Lower lobe of right lung (tissue), 2 donors: ENCODE data around the gene MSGN1. TPM values are rescaled to one million over a fixed set of nuclear protein-coding genes. Genes with fewer than 3 reads are reported as not detected.

Experiments
- ATAC-seq, 2 donors: fragments of 200-7000 bp; cut with Tn5 transposase; one replicate each; pipeline ENCODE4 v1.9.1; 2020 to 2022; ENCODE audit warnings: mild to moderate bottlenecking in 2 of 2, moderate library complexity in 2 of 2
- DNase-seq: peaks from one replicate; pipeline ENCODE4 v3.0.0-alpha.2; 2020
- H3K27ac ChIP-seq: fragments of 200-600 bp; one replicate; pipeline ENCODE4 v1.8.0; 2022
- H3K27me3 ChIP-seq: fragments of 200-600 bp; one replicate; pipeline ENCODE4 v1.8.0; 2022; ENCODE audit warnings: low read depth
- H3K36me3 ChIP-seq: fragments of 200-600 bp; one replicate; pipeline ENCODE4 v1.8.0; 2022; ENCODE audit warnings: mild to moderate bottlenecking
- H3K4me1 ChIP-seq: fragments of 200-600 bp; one replicate; pipeline ENCODE4 v1.8.0; 2022
- H3K4me3 ChIP-seq: fragments of 200-600 bp; one replicate; pipeline ENCODE4 v1.8.0; 2022; ENCODE audit warnings: mild to moderate bottlenecking
- H3K9me3 ChIP-seq: fragments of 200-600 bp; one replicate; pipeline ENCODE4 v1.8.0; 2022
- intact Hi-C: fragments of 100-400 bp; cut with DNase I; formaldehyde crosslinking; loops from one replicate; pipeline ENCODE4 v1.11.0; 2022
- total RNA-seq: library from RNA; stranded (reverse); fragmentation: NEBNext Ultra II Directional; extraction: Animal tissue kit (Norgen Biotek cat#: 25700); gene quantifications from one replicate; pipeline ENCODE4 v1.2.1, GENCODE V29; 2021
- TF ChIP-seq, protein P1 (sequence below): fragments of 200-600 bp; IDR thresholded peaks from one replicate; pipeline ENCODE4 v1.8.0; 2022; ENCODE audit warnings: antibody characterized with exemption, mild to moderate bottlenecking
- donor health status: DM: no; HTN: yes; CAD: no; lungs with severe emphysema.

MSGN1 gene
- total RNA-seq, 1 donor from 2014 or later: not detected

DNA sequence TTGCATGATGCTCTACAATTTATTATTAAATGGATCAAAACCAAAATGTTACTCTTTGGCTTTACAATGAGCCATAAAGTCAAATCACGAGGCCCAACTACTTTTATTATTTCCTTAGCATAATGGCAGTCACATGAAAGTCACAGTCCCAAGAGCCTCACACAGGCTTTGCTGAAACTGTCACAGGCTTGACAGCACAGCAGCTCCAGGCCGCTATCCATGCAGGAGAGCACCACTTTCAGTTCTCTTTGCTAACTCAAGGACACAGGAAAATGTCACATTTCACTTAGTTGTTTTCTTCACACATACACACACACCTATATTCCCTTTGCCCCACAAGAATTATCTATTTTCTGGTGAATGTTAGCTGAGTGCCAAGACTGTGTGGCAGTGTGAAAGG is 11.1 kb upstream of the MSGN1 start:
- ATAC-seq (peak in 1 of 2 donors; percentile 21), DNase-seq (no peak)
- H3K4me3 ChIP-seq: no peak overlapping the region
- H3K4me1 ChIP-seq: peaks cover 4% of the 10 kb centered on the region
- no peak overlapping the region for H3K27ac ChIP-seq
- TF ChIP-seq, protein P1, sequence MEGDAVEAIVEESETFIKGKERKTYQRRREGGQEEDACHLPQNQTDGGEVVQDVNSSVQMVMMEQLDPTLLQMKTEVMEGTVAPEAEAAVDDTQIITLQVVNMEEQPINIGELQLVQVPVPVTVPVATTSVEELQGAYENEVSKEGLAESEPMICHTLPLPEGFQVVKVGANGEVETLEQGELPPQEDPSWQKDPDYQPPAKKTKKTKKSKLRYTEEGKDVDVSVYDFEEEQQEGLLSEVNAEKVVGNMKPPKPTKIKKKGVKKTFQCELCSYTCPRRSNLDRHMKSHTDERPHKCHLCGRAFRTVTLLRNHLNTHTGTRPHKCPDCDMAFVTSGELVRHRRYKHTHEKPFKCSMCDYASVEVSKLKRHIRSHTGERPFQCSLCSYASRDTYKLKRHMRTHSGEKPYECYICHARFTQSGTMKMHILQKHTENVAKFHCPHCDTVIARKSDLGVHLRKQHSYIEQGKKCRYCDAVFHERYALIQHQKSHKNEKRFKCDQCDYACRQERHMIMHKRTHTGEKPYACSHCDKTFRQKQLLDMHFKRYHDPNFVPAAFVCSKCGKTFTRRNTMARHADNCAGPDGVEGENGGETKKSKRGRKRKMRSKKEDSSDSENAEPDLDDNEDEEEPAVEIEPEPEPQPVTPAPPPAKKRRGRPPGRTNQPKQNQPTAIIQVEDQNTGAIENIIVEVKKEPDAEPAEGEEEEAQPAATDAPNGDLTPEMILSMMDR: no peak
- H3K36me3 ChIP-seq: no peaks in the 10 kb centered on the region
- no peaks in the 10 kb centered on the region for H3K27me3 ChIP-seq
- intact Hi-C loops: no loop called here
- H3K9me3 ChIP-seq: no peaks in the 10 kb centered on the region

DNA sequence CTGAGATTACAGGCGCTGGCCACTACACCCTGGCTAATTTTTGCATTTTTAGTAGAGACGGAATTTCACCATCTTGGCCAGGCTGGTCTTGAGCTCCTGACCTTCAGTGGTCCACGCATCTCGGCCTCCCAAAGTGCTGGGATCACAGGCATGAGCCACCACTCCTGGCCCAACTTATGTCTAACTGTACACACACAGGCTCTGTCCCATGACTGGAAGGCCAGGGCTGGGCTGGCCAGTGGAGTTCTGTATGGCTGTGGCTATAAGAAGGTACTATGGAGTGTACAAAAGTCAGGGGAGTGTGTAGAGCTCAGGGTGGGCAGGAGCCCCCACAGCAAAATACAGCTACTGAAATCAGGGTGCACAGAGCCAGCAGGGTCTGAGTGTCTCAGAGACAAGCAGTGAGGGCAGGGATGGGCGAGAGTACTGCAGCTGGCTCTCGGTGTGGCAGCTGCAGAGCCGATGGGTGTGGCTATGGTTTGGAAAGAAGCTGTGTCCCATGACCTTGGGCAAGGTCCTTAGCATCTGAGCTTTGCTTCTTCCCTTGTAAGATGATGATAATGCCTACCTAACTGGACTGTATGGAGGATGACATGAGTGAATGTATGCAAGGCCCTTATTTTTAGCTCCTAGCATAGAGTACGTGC is 10.4 kb upstream of the MSGN1 start:
- no peak for DNase-seq
- no peaks in the 10 kb centered on the region for H3K9me3 ChIP-seq
- no peak overlapping the region for H3K27ac ChIP-seq
- H3K27me3 ChIP-seq: no peaks in the 10 kb centered on the region
- peak in 1 of 2 donors; percentile 30 for ATAC-seq
- H3K4me3 ChIP-seq: no peak overlapping the region
- intact Hi-C loops: no loop called here
- no peaks in the 10 kb centered on the region for H3K36me3 ChIP-seq
- H3K4me1 ChIP-seq: peaks cover 4% of the 10 kb centered on the region
- TF ChIP-seq, protein P1: no peak

DNA sequence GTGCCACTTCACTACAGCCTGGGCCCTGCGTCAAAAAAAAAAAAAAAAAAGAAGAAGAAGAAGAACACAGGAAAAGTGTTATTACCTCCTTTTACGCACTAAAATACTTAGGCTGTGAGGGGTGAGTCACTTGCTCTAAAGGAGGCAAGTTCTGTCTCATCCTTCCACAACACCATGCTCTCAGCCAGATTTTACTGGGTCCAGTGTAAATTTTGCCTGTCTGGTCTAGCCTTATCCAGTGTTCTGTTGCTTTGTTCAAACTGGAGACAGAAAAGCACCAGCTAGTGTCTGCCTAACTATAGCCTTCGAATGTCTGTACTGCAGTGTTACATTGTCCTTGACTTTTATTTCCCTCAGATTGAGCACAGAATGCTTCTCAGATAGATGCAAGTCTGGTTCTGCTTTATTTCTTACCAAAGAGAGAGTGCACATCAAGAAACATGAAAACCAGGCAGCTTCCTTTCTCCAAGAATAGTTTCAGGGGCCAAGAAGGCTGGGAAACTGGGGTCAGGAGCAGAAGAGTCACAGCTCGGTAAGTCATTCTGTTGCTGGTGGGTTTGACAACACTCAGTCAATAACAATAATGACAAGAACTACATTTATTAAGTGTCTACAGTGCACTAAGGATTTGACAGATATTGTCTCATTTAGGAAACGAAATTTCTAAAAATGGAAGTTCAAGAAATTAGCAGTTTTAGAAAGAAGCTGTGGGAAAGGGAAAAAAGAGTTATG is 3.1 kb upstream of the MSGN1 start:
- TF ChIP-seq, protein P1: no peak
- Histone ChIP-seq H3K9me3 (no peaks in the 10 kb centered on the region), H3K27me3 (no peaks in the 10 kb centered on the region), H3K36me3 (no peaks in the 10 kb centered on the region), H3K4me3 (no peak overlapping the region), H3K4me1 (no peaks in the 10 kb centered on the region), H3K27ac (no peak overlapping the region)
- peak in 1 of 2 donors; percentile 47 for ATAC-seq
- intact Hi-C loops: no loop called here
- no peak for DNase-seq

DNA sequence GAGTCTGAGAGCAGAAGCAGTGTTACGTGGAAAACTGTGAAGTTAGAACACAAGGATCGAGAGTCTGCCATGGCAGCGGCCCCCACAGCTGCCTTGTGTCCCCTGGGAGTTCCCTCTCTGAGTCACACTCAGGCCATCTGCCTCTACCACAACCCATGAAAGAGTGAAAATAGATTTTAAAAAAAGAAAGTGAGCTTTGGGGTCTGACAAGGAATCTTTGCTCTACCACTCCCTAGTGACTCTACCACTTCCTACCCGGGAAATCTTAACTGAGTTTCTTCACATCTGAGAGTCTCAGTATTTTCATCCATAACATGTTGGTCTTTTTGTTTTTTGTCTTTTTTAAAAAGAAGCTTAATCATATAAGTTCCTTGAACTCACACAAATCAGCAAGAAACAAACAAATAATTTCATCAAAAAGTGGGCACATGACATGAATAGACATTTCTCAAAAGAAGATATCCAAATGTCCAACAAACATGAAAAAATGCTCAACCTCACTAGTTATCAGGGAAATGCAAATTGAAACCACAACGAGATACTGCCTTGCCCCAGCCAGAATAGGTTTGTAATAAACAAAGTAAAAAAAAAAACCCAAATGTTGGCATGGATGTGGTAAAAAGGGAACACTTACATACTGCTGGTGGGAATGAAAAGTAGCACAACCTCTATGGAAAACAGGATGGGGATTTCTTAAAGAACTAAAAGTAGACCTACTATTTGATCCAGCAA is 2.4 kb upstream of the MSGN1 start:
- no peak overlapping the region for H3K4me3 ChIP-seq
- TF ChIP-seq, protein P1: no peak
- no peaks in the 10 kb centered on the region for H3K27me3 ChIP-seq
- H3K4me1 ChIP-seq: no peaks in the 10 kb centered on the region
- no peaks in the 10 kb centered on the region for H3K9me3 ChIP-seq
- DNase-seq: no peak
- H3K36me3 ChIP-seq: no peaks in the 10 kb centered on the region
- intact Hi-C loops: no loop called here
- peak in 1 of 2 donors; percentile 29 for ATAC-seq
- no peak overlapping the region for H3K27ac ChIP-seq

DNA sequence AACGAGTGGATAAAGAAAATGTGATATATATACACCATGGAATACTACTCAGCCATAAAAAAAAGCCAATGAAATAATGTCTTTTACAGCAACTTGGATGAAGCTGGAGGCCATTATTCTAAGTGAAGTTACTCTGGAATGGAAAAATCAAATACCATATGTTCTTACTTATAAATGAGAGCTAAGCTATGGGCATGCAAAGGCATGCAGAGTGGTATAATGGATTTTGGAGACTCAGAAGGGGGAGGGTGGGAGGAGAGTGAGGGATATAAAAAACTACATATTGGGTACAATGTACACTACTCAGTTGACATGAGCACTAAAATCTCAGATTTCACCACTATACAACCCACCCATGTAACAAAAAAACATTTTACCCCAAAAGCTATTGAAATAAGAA is 1.7 kb upstream of the MSGN1 start:
- intact Hi-C loops: no loop called here
- TF ChIP-seq, protein P1: no peak
- Histone ChIP-seq H3K27ac (no peak overlapping the region), H3K27me3 (no peaks in the 10 kb centered on the region), H3K4me3 (no peak overlapping the region), H3K36me3 (no peaks in the 10 kb centered on the region), H3K9me3 (no peaks in the 10 kb centered on the region), H3K4me1 (no peaks in the 10 kb centered on the region)
- ATAC-seq (no peak), DNase-seq (no peak)
